Measurements from ENCODE around the gene UNC93B1.
A peak's percentile ranks its signal among the peaks of the same experiment; 100 is the strongest.

UNC93B1 gene

DNA sequence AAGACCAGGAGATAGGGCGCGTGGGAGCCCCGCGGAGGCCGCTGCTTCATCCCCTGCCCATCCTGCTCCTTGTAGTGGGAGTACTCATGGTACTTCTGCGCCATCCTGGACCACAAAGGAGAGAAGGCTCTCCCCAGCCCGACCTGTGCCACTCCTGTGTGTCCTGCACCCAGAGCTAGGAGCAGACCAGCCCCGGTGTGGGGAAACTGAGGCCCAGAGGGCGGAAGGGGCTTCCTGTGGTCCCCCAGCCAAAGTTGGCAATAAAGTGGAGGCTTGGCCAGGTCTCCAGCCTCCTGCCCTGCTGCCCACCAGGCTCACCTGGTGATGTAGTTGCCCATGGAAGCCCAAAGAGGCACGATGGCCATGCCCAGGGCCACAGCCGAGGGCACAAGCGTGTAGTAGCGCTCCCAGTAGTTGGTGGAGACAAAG is 4.7 kb downstream of the UNC93B1 start:
- TF ChIP-seq CEBPB (IDR thresholded peaks at IDR 0.05) (no peak), ZBTB7A (IDR thresholded peaks at IDR 0.05; ENCODE audit: low read depth) (no peak), TCF12 (IDR thresholded peaks at IDR 0.05; ENCODE audit: low read depth) (no peak), TAF1 (IDR thresholded peaks at IDR 0.05; ENCODE audit: low read depth) (no peak), CREB1 (IDR thresholded peaks at IDR 0.05; ENCODE audit: low read depth) (no peak)
- TF ChIP-seq, protein P1, sequence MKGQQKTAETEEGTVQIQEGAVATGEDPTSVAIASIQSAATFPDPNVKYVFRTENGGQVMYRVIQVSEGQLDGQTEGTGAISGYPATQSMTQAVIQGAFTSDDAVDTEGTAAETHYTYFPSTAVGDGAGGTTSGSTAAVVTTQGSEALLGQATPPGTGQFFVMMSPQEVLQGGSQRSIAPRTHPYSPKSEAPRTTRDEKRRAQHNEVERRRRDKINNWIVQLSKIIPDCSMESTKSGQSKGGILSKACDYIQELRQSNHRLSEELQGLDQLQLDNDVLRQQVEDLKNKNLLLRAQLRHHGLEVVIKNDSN (IDR thresholded peaks at IDR 0.05) = no peak

DNA sequence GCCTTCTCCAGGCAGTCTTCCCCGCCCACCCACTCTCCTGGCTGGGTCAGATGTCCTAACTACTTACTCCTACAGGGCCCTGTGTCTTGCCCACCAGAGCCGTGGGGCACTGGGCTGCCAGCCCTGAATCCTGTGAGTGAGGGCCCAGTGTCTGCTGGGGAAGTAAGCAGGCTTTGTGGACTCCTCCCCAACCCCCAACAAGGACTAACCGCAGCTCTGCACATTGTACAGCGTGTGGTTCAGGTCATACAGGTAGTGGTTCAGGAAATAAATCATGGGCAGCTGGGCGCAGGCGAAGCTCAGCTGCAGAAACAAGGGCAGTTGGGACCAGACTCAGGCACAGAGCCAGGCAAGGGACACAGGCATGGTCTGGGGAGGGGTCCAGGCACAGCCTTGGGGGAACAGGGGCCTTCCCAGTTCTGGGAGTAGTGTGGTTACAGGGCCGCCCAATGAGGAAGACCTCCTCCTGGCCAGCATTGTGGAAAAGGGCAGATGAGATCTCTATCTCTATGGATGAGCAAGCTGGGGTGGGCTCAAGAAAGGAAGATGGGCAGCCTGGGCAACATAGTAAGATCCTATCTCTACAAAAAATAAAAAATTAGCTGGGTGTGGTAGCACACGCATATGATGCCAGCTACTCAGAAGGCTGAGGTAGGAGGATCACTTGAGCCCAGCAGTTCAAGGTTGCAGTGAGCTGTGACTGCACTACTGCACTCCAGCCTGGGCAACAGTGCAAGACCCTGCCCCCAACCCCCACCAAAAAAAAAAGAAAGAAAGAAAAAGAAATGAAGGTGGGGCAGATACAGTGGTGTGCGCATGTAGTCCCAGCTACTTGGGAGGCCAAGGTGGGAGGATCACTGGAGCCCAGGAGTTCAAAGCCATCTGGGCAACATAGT is 5.5 kb downstream of the UNC93B1 start:
- TF ChIP-seq TEAD4 (IDR thresholded peaks at IDR 0.05) (no peak), RAD21 (IDR thresholded peaks at IDR 0.05; ENCODE audit: low read depth) (no peak), EGR1 (IDR thresholded peaks at IDR 0.05) (no peak), FOXM1 (IDR thresholded peaks at IDR 0.05; ENCODE audit: borderline replicate concordance, low read depth) (no peak), TCF12 (IDR thresholded peaks at IDR 0.05; ENCODE audit: low read depth) (no peak), EP300 (IDR thresholded peaks at IDR 0.05; ENCODE audit: borderline replicate concordance) (no peak), YY1 (IDR thresholded peaks at IDR 0.05; ENCODE audit: low read depth) (no peak), ZBTB7A (IDR thresholded peaks at IDR 0.05; ENCODE audit: low read depth) (no peak), TAF1 (IDR thresholded peaks at IDR 0.05; ENCODE audit: low read depth) (no peak), CREB1 (IDR thresholded peaks at IDR 0.05; ENCODE audit: low read depth) (no peak), CEBPB (IDR thresholded peaks at IDR 0.05) (no peak), NFIC (IDR thresholded peaks at IDR 0.05) (no peak)
- TF ChIP-seq, protein P1 (IDR thresholded peaks at IDR 0.05) = no peak
- TF ChIP-seq, protein P2, sequence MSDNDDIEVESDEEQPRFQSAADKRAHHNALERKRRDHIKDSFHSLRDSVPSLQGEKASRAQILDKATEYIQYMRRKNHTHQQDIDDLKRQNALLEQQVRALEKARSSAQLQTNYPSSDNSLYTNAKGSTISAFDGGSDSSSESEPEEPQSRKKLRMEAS (IDR thresholded peaks at IDR 0.05) = no peak
- TF ChIP-seq, protein P3, sequence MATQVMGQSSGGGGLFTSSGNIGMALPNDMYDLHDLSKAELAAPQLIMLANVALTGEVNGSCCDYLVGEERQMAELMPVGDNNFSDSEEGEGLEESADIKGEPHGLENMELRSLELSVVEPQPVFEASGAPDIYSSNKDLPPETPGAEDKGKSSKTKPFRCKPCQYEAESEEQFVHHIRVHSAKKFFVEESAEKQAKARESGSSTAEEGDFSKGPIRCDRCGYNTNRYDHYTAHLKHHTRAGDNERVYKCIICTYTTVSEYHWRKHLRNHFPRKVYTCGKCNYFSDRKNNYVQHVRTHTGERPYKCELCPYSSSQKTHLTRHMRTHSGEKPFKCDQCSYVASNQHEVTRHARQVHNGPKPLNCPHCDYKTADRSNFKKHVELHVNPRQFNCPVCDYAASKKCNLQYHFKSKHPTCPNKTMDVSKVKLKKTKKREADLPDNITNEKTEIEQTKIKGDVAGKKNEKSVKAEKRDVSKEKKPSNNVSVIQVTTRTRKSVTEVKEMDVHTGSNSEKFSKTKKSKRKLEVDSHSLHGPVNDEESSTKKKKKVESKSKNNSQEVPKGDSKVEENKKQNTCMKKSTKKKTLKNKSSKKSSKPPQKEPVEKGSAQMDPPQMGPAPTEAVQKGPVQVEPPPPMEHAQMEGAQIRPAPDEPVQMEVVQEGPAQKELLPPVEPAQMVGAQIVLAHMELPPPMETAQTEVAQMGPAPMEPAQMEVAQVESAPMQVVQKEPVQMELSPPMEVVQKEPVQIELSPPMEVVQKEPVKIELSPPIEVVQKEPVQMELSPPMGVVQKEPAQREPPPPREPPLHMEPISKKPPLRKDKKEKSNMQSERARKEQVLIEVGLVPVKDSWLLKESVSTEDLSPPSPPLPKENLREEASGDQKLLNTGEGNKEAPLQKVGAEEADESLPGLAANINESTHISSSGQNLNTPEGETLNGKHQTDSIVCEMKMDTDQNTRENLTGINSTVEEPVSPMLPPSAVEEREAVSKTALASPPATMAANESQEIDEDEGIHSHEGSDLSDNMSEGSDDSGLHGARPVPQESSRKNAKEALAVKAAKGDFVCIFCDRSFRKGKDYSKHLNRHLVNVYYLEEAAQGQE (IDR thresholded peaks at IDR 0.05; ENCODE audit: low read depth) = no peak

DNA sequence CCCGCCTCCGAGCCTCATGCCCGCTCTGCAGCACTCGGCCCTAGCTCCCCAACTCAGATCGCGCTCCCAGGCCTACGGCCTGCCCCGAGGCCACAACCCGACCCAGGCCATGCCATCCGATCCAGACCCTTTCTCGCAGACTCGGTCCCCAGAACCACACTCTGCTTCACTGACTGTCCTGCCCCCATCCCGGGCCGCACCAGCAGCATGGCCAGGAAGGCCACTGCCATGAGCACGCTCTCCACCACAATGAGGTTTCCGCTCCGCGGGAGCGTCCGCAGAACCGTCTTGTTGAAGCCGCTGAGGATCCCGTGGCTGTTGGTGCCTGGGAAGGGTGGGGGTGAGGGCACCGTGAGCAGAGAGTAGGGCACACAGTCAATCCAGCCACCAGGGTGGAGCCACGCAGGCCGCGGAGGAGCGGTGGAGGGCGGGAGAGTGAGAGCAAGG is 6.4 kb downstream of the UNC93B1 start:
- TF ChIP-seq FOXM1 (IDR thresholded peaks at IDR 0.05; ENCODE audit: borderline replicate concordance, low read depth) (no peak), EP300 (IDR thresholded peaks at IDR 0.05; ENCODE audit: borderline replicate concordance) (no peak), ZBTB7A (IDR thresholded peaks at IDR 0.05; ENCODE audit: low read depth) (no peak)
- TF ChIP-seq, protein P2 (IDR thresholded peaks at IDR 0.05) = no peak
- TF ChIP-seq, protein P1 (IDR thresholded peaks at IDR 0.05) = no peak

DNA sequence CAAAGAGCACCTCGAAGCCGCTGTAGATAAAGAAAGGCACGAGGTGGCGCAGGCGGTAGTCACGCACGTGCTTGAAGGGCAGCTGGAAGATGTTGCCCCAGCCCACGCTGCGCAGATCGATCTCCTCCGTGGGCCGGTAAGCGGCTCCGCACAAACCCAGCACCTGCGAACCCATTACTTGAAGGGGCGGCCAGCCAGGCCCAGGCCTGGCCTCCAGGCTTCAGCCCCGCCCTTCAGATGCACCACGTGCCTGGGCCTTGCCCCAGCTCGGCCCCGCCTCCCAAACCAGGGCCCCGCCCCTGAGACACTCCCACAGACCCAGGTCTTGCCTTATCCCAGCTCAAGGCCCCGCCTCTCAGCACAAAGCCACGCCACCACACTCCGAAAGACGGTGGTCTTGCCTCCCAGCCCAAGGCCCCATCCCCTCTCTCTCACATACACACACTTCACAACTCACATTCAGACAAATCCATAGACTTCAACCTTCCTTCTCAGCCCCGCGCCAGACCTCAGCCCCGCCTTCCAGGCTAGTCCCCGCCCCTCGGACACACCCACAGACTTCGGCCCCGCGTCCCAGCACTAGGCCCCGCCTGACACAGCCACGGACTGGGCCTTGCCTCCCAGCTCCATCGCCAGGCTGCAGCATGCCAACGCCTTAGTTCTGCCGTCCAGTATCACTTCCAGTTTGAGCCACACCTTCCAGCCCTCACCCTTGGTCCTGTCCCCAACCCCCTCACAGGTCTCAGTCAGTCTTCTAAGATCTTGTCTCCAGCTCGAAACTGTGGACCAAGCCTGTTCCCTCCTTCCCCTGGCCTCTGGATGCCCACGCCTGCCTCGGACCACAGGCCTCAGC is 7.0 kb downstream of the UNC93B1 start:
- TF ChIP-seq, protein P1 (IDR thresholded peaks at IDR 0.05) = peak; percentile 95
- TF ChIP-seq TAF1 (IDR thresholded peaks at IDR 0.05; ENCODE audit: low read depth) = no peak

DNA sequence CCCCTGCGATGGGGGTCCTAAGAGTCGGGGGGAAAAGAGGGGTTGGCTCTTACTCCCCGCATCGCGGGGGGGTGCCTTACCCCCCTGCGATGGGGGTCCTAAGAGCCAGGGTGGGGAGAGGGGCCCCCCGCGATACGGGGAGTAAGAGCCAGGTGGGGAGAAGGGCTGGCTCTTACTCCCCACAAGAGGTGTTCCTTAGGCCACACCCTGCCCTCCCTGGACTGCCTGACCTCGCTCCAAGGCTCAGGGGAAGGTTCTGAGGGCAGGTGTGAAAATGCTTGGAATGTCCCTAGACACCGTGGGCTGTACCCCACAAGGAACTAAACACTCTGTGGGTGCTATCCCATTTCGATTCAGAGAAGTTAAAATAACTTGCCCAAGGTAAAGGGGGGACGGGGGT is 7.8 kb downstream of the UNC93B1 start:
- TF ChIP-seq, protein P3 (IDR thresholded peaks at IDR 0.05; ENCODE audit: low read depth) = no peak

Data from Ishikawa (cell line).